SK-N-MC (cell line): ENCODE data around the gene NDOR1.

ENCODE experiments used
- DNase-seq: peaks from one replicate; pipeline ENCODE4 v3.0.0-alpha.2; 2011; ENCODE audit warnings: low read depth, low spot score
- H3K27ac ChIP-seq: fragments of 200-600 bp; sonication (generic); 2 replicates; pipeline ENCODE4 v1.5.1; 2016; ENCODE audit warnings: mixed run types
- H3K36me3 ChIP-seq: fragments of 200-600 bp; sonication (generic); 2 replicates; pipeline ENCODE4 v1.6.1; 2017; ENCODE audit warnings: antibody characterized with exemption, low read length, mixed read lengths; ENCODE audit not compliant: insufficient read depth
- H3K4me3 ChIP-seq: fragments of 200-600 bp; sonication (generic); 2 replicates; pipeline ENCODE4 v1.5.1; 2016
- H3K9ac ChIP-seq: fragments of 200-600 bp; sonication (generic); 2 replicates; pipeline ENCODE4 v1.8.0; 2017; ENCODE audit warnings: mixed run types, mixed read lengths; ENCODE audit not compliant: insufficient read length
- H3K9me3 ChIP-seq: fragments of 200-600 bp; sonication (generic); 2 replicates; pipeline ENCODE4 v1.6.1; 2017; ENCODE audit warnings: low read depth, mild to moderate bottlenecking, antibody characterized with exemption, low read length, moderate library complexity, mixed read lengths
- EZH2 ChIP-seq: fragments of 200-600 bp; sonication (generic); IDR thresholded peaks from one replicate; pipeline ENCODE4 v1.6.1; 2017; ENCODE audit warnings: antibody characterized with exemption
- FOXP2 ChIP-seq: optimal IDR thresholded peaks from 2 replicates; pipeline ENCODE3; 2011; ENCODE audit warnings: mild to moderate bottlenecking, moderate library complexity; ENCODE audit not compliant: insufficient read depth; ENCODE audit errors: extremely low read length, control extremely low read depth
- POLR2AphosphoS5 ChIP-seq: IDR thresholded peaks from 2 replicates; pipeline ENCODE4 v1.6.1; 2012; ENCODE audit warnings: mild to moderate bottlenecking, low read depth, low read length, borderline replicate concordance

Gene NDOR1

DNA sequence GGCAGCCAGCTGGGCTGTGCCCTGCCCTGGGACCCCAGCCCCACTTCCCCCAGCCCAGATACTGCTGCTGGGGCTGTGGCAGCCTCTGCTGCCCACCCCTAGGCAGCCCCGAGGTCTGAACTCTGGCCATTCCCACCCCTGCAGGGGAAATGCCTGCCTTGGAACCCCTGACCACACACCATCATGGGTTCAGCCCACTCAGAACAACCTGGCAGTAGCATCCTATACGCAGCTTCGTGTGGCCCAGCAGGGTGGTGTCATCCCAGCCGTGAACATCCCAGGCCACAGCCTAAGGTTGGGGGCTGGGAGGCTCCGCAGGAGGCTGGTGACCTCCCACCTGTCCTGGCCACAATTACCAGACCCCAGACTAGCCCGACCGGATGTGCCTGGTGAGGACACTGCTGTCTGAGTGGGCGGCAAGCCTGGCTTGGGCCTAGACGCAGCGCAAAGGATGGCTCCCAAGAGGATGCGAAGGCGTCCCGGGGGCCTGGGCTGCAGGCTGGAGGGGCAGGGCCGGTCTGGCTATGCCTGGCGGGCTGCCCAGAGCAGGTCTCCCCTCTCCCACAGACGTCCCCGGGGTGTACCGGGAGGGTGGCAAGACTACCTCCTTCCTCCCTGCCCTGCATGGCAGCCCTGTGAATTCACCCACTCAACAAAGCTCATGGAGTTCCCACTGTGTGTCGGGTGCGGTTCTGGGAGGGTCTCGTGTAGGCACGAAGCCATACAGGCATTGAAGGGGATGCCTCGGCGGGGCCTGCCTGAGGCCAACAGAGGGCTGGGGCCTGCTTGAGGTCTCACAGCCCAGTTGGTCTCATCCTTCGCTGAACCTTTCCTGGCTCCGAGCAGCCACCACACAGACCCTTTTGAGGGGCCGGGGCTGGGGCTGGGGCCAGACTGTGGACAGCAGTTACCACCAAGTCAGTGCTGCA lies 23.7 kb downstream of the NDOR1 start:
- Histone ChIP-seq H3K27ac (no peak overlapping the region), H3K9ac (no peak overlapping the region), H3K9me3 (no peaks in the 10 kb centered on the region), H3K36me3 (no peaks in the 10 kb centered on the region), H3K4me3 (no peak overlapping the region)
- no peak for TF ChIP-seq POLR2AphosphoS5
- DNase-seq: no peak

DNA sequence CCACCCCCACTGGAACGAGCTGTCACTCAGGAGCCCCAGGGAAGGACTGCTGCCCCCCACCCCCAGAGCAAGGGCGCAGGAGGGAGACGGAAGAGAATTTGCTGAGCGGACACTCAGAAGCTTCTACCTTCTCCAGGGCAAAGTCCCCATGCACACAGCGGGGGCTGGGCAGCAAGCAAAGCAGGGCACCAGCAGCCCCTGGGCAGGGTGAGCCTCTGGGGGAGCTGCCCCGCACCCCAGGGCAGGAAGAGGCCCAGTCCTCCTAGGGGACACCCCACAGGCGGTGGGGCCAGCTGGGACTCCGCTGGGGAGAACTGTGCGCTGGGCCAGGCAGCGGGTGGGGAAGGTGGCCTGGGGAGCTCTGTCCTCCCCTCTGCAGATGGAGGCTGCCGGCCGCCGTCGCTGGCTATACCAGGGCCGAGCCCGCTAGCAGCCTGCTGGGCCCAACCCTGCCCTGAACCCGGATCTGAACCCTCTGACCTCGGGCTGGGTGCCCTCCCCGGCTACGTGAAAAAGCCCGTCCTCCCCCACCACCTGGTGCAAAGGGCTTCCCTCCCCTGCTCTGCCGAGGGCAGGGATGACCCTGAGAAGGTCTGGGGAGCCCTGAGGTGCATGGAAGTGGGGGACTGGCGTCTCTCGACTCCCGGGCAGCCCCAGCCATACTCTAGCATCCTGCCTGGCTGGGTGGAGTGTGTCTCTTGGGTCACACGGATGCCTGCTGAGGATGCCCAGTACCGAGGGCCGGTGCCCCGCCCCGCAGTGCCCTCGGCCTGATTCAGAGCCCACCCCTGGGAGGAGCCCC lies 24.6 kb downstream of the NDOR1 start:
- TF ChIP-seq EZH2 (no peak), FOXP2 (no peak), POLR2AphosphoS5 (no peak)
- no peak overlapping the region for H3K27ac ChIP-seq
- no peak overlapping the region for H3K4me3 ChIP-seq
- no peak overlapping the region for H3K9ac ChIP-seq
- no peaks in the 10 kb centered on the region for H3K36me3 ChIP-seq
- no peak for DNase-seq
- no peaks in the 10 kb centered on the region for H3K9me3 ChIP-seq

DNA sequence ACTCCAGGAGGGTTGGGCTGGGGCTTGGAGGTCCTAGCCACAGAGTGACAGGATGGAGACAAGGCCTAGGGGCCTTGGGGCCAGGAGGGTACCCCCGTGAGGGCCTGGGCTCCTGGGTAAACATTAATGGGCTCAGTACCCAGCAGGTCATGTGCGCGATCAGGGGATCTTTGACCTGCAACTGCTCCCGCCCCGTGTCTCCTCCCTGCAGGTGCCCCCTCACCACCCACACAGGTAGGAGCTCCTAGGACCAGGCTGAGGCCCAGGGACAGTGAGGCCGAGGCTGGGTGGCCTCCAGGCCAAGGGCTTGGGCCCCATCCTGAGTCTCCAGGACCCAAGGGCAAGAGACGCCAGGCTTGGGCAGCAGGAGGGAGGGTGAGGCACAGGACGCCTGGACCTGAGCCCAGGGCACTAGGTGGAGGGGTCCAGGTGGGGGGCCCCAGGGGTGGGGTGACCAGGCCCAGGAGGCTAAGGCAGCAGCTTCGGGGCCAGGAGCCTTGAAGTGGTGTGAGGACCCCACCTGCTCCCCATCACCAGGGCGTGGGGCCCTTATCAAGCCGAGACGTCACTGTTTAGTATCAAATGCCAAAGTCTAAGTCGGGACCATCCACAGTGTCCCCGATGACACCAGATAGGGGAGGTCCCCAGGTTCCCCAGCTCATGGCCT lies 25.3 kb downstream of the NDOR1 start, which contains the start of gene SLC34A3:
TSS of gene SLC34A3 (plus strand) at position 197 of the 667 bp plus-strand sequence. CDS start 802 bp downstream, outside the sequence.
- Histone ChIP-seq H3K27ac (no peak within 1 kb of the TSS), H3K9me3 (no peaks in the 10 kb centered on the region), H3K9ac (no peak within 1 kb of the TSS), H3K4me3 (no peak within 1 kb of the TSS), H3K36me3 (no peaks in the 10 kb centered on the region)
- no peak for DNase-seq
- TF ChIP-seq EZH2 (no peak), FOXP2 (no peak), POLR2AphosphoS5 (no peak)

DNA sequence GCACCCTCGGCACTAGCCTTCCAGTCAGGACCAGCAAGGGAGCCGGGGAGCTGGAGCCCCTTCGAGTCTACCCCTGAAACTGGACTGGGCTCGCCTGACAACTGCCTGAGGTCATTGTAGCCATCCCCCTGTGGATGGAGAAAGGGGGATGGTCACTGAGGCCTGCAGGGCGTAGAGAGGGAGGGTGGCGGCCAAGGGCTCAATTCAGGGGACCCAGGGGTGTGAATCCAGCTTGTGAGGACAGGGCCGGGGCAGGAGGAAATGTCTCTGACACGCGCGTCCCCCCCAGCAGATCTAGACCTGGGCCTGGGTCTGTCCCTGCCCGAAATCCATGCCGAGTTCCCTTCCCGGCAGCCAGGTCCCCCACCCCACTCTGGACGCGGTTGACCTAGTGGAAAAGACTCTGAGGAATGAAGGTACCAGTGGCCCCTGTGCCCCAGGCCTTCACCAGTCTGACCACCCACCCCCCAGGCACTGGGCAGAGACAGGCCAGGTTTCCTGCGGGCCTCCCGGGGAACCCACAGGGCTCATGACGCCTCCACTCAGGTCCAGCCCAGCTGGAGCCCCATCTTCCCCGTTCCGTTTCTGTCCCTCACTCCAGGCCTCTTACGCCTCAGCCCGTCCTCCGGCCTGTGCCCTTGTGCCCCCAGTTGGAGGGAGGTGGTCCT lies 26.0 kb downstream of the NDOR1 start:
- H3K9me3 ChIP-seq: no peaks in the 10 kb centered on the region
- H3K4me3 ChIP-seq: no peak overlapping the region
- no peak for DNase-seq
- TF ChIP-seq FOXP2 (no peak), EZH2 (no peak), POLR2AphosphoS5 (no peak)
- no peak overlapping the region for H3K27ac ChIP-seq
- no peaks in the 10 kb centered on the region for H3K36me3 ChIP-seq
- H3K9ac ChIP-seq: no peak overlapping the region

DNA sequence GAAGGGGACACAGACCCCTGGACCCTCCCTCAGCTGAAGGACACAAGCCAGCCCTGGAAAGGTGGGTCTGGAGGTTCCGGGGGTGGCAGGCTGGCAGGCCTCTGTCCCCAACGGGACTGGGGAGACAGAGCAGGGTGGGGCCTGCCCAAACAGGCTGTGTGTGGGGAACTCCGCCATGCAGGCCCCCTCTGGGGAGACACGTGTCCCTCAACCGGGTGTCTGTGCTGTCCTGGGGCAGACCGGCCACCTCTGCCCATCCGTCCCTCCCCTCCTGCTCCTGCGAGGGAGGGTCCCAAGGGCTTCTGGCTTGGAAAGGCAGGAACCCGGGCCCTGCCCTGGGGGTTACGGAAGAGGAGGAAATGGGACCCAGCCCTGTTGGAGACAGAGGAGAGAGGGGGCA lies 26.6 kb downstream of the NDOR1 start:
- DNase-seq: no peak
- TF ChIP-seq EZH2 (no peak), POLR2AphosphoS5 (no peak), FOXP2 (no peak)
- no peaks in the 10 kb centered on the region for H3K9me3 ChIP-seq
- no peak overlapping the region for H3K27ac ChIP-seq
- H3K36me3 ChIP-seq: no peaks in the 10 kb centered on the region
- no peak overlapping the region for H3K9ac ChIP-seq
- H3K4me3 ChIP-seq: no peak overlapping the region

DNA sequence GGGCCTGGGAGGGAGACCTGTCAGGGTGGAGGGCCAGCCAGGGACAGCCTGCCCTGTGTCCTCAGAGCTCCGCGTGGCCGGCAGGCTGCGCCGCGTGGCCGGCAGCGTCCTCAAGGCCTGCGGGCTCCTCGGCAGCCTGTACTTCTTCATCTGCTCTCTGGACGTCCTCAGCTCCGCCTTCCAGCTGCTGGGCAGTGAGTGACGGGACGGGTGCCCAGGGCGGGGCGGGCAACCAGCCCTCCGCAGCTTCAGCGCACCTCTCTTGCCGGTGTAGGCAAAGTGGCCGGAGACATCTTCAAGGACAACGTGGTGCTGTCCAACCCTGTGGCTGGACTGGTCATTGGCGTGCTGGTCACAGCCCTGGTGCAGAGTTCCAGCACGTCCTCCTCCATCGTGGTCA lies 27.0 kb downstream of the NDOR1 start:
- TF ChIP-seq EZH2: no peak
- TF ChIP-seq POLR2AphosphoS5: no peak
- TF ChIP-seq FOXP2: no peak
- Histone ChIP-seq H3K36me3 (no peaks in the 10 kb centered on the region), H3K9me3 (no peaks in the 10 kb centered on the region), H3K4me3 (no peak overlapping the region), H3K9ac (no peak overlapping the region), H3K27ac (no peak overlapping the region)
- no peak for DNase-seq

DNA sequence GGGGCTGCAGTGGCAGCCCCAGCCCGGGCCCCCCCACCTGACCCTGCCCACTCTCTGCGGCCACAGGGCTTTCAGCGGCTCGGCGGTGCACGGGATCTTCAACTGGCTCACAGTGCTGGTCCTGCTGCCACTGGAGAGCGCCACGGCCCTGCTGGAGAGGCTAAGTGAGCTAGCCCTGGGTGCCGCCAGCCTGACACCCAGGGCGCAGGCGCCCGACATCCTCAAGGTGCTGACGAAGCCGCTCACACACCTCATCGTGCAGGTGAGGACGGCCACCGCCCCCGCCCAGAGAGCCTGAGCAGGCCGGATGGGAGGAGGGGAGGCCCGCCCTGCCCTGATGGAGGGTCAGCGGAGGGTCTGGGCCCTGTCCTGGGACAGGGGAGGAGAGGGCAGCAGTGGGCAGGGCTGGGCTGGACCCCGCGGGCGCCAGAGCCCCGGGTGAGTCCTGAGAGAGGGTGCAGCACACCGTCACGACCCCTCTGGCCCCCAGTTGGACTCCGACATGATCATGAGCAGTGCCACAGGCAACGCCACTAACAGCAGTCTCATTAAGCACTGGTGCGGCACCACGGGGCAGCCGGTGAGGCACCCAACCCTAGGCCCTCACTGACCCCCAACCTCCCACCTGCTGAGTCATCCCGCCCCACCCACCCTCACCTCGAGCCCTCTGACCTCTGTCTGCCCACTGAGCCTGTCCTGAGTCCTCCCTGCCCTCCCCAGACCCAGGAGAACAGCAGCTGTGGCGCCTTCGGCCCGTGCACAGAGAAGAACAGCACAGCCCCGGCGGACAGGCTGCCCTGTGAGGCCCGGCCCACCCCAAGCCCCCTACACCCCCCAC lies 27.9 kb downstream of the NDOR1 start:
- Histone ChIP-seq H3K4me3 (no peak overlapping the region), H3K9me3 (no peaks in the 10 kb centered on the region), H3K9ac (no peak overlapping the region), H3K36me3 (no peaks in the 10 kb centered on the region), H3K27ac (no peak overlapping the region)
- DNase-seq: no peak
- no peak for TF ChIP-seq EZH2
- no peak for TF ChIP-seq POLR2AphosphoS5
- no peak for TF ChIP-seq FOXP2

DNA sequence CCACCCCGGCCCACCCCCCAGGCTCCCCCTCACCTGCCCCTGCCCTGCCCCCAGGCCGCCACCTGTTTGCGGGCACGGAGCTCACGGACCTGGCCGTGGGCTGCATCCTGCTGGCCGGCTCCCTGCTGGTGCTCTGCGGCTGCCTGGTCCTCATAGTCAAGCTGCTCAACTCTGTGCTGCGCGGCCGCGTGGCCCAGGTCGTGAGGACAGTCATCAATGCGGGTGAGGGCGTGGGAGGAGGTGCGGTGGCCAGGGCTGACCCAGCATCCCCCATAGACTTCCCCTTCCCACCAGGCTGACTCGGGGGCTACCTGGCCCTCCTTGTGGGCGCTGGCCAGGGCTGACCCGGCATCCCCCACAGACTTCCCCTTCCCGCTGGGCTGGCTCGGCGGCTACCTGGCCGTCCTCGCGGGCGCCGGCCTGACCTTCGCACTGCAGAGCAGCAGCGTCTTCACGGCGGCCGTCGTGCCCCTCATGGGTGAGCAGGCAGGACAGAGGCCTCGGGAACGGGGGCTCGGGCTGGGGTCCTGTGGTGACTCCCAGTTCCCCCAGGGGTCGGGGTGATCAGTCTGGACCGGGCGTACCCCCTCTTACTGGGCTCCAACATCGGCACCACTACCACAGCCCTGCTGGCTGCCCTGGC lies 28.7 kb downstream of the NDOR1 start:
- no peak for DNase-seq
- H3K36me3 ChIP-seq: no peaks in the 10 kb centered on the region
- H3K4me3 ChIP-seq: no peak overlapping the region
- no peak overlapping the region for H3K27ac ChIP-seq
- TF ChIP-seq FOXP2: no peak
- no peak for TF ChIP-seq POLR2AphosphoS5
- no peak for TF ChIP-seq EZH2
- H3K9me3 ChIP-seq: no peaks in the 10 kb centered on the region
- H3K9ac ChIP-seq: no peak overlapping the region
